Natural killer cell (primary cell): ENCODE data around the gene OSCP1. TPM values are rescaled to one million over a fixed set of nuclear protein-coding genes. Genes with fewer than 3 reads are reported as not detected.

Experiments used
- ATAC-seq, 3 donors: fragments of 150-1000 bp in 2 of 3; fragments of 200-7000 bp in 1 of 3; cut with Tn5 transposase; 1 replicate in 1 of 3; 2 replicates in 2 of 3; pipeline ENCODE4 v1.10.0; 2021; ENCODE audit warnings: mild to moderate bottlenecking in 2 of 3, moderate library complexity in 2 of 3
- DNase-seq, 2 donors: peaks; one replicate each; pipeline versions ENCODE4 v3.0.0 to v3.0.0-alpha.2; 2013 to 2021; ENCODE audit warnings: mixed read lengths in 1 of 2
- H3K27ac ChIP-seq: one replicate; pipeline ENCODE4 v1.5.1; 2013; ENCODE audit warnings: mild to moderate bottlenecking, low read length
- H3K27me3 ChIP-seq: one replicate; pipeline ENCODE4 v1.6.1; 2013; ENCODE audit warnings: low read length; ENCODE audit not compliant: control insufficient read depth, insufficient read depth
- H3K36me3 ChIP-seq: one replicate; pipeline ENCODE4 v1.6.1; 2013; ENCODE audit warnings: low read length; ENCODE audit not compliant: control insufficient read depth, insufficient read depth
- H3K4me1 ChIP-seq: one replicate; pipeline ENCODE4 v1.6.1; 2013; ENCODE audit warnings: low read length; ENCODE audit not compliant: control insufficient read depth, insufficient read depth
- H3K4me3 ChIP-seq: one replicate; pipeline ENCODE4 v1.5.1; 2013; ENCODE audit warnings: low read length
- H3K9me3 ChIP-seq: one replicate; pipeline ENCODE4 v1.6.1; 2013; ENCODE audit warnings: low read length; ENCODE audit not compliant: control insufficient read depth, insufficient read depth
- H3K27ac Mint-ChIP-seq, 2 donors: one replicate each; pipeline ENCODE4 v1.8.0; 2022; ENCODE audit warnings: mild to moderate bottlenecking in 2 of 2, mixed read lengths in 2 of 2, moderate library complexity in 1 of 2
- H3K27me3 Mint-ChIP-seq, 2 donors: one replicate each; pipeline ENCODE4 v1.8.0; 2022; ENCODE audit warnings: low read depth in 2 of 2, mixed read lengths in 2 of 2
- H3K36me3 Mint-ChIP-seq: one replicate; pipeline ENCODE4 v1.8.0; 2022; ENCODE audit warnings: mixed read lengths
- H3K4me1 Mint-ChIP-seq, 2 donors: one replicate each; pipeline ENCODE4 v1.8.0; 2022; ENCODE audit warnings: mixed read lengths in 2 of 2
- H3K4me3 Mint-ChIP-seq: one replicate; pipeline ENCODE4 v1.8.0; 2022; ENCODE audit warnings: mild to moderate bottlenecking, moderate library complexity, mixed read lengths
- H3K9me3 Mint-ChIP-seq, 2 donors: one replicate each; pipeline ENCODE4 v1.8.0; 2022; ENCODE audit warnings: mixed read lengths in 2 of 2
- WGBS: methylation state at CpG from one replicate; pipeline ENCODE4 v1.1.7; 2013; ENCODE audit warnings: missing lambda C conversion rate; ENCODE audit not compliant: insufficient coverage; 5-methylcytosine and 5-hydroxymethylcytosine counted together
- intact Hi-C: fragments of 100-400 bp; cut with micrococcal nuclease; formaldehyde crosslinking; loops from one replicate; pipeline ENCODE4 v1.14.2; 2022
- total RNA-seq, 4 donors: library from RNA; stranded (reverse); fragments of 120-200 nt in 1 of 4; gene quantifications; one replicate each; pipeline versions ENCODE4 v1.2.3 to v1.2.4, GENCODE V29; 2013 to 2022
- TF ChIP-seq, protein P1 (sequence below): fragments of 200-600 bp; IDR thresholded peaks from one replicate; pipeline ENCODE4 v1.8.0; 2022; ENCODE audit warnings: antibody characterized with exemption

Gene OSCP1
- total RNA-seq, 3 donors from 2014 or later (not counting 1 experiment from before 2014, with no cell fraction given) = 2.3 TPM; not detected in 2

GRCh38 chr1:36448530-36449056 lies 1.7 kb downstream of the OSCP1 start:
- no peak overlapping the region for H3K27ac ChIP-seq
- WGBS = 96% methylated on average over 4 of the region's 4 CpGs
- peak overlapping the region; percentile 88 for H3K4me3 Mint-ChIP-seq
- no peaks in the 10 kb centered on the region for H3K27me3 ChIP-seq
- H3K36me3 Mint-ChIP-seq = no peaks in the 10 kb centered on the region
- intact Hi-C loops = no loop called here
- H3K27ac Mint-ChIP-seq = peak overlapping the region; percentile 87 to 96
- peaks cover 14 to 19% of the 10 kb centered on the region in 2 donors for H3K4me1 Mint-ChIP-seq
- no peak overlapping the region for H3K4me3 ChIP-seq
- no peaks in the 10 kb centered on the region for H3K9me3 ChIP-seq
- ATAC-seq (no peak), DNase-seq (no peak)
- no peaks in the 10 kb centered on the region for H3K27me3 Mint-ChIP-seq
- TF ChIP-seq, protein P1, sequence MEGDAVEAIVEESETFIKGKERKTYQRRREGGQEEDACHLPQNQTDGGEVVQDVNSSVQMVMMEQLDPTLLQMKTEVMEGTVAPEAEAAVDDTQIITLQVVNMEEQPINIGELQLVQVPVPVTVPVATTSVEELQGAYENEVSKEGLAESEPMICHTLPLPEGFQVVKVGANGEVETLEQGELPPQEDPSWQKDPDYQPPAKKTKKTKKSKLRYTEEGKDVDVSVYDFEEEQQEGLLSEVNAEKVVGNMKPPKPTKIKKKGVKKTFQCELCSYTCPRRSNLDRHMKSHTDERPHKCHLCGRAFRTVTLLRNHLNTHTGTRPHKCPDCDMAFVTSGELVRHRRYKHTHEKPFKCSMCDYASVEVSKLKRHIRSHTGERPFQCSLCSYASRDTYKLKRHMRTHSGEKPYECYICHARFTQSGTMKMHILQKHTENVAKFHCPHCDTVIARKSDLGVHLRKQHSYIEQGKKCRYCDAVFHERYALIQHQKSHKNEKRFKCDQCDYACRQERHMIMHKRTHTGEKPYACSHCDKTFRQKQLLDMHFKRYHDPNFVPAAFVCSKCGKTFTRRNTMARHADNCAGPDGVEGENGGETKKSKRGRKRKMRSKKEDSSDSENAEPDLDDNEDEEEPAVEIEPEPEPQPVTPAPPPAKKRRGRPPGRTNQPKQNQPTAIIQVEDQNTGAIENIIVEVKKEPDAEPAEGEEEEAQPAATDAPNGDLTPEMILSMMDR = no peak
- H3K9me3 Mint-ChIP-seq = no peaks in the 10 kb centered on the region
- peaks cover 16% of the 10 kb centered on the region for H3K4me1 ChIP-seq
- no peaks in the 10 kb centered on the region for H3K36me3 ChIP-seq

DNA sequence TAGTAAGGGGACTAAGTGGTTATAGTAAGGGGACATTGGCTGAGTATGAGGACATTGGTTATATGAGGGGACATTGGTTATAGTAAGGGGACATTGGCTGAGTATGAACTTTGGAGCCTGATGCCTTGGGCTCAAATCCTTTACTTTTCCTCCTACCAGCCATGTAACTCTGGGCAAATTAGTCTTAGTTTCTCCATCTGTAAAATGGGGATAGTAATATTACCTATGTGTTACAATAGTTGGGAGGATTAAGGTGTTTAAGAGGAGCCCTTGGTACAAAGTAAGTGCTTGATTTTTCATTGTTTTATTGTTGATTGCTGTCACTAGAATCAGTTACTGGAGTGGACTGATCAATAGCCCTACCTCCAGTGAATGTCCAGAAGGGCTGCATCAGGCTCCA lies 2.8 kb downstream of the OSCP1 start:
- Histone ChIP-seq H3K4me3 (no peak overlapping the region), H3K27ac (no peak overlapping the region), H3K27me3 (no peaks in the 10 kb centered on the region), H3K4me1 (peaks cover 16% of the 10 kb centered on the region), H3K36me3 (no peaks in the 10 kb centered on the region), H3K9me3 (no peaks in the 10 kb centered on the region)
- Mint-ChIP-seq H3K4me3 (no peak overlapping the region), H3K36me3 (no peaks in the 10 kb centered on the region), H3K27me3 (no peaks in the 10 kb centered on the region), H3K4me1 (peaks cover 14 to 19% of the 10 kb centered on the region in 2 donors), H3K27ac (no peak overlapping the region), H3K9me3 (no peaks in the 10 kb centered on the region)
- intact Hi-C loops = no loop called here
- TF ChIP-seq, protein P1 = no peak
- DNase-seq = no peak
- no peak for ATAC-seq

- Histone ChIP-seq H3K36me3 (no peaks in the 10 kb centered on the region), H3K27me3 (no peaks in the 10 kb centered on the region), H3K4me1 (peaks cover 16% of the 10 kb centered on the region), H3K9me3 (no peaks in the 10 kb centered on the region), H3K4me3 (no peak overlapping the region), H3K27ac (no peak overlapping the region)
- Mint-ChIP-seq H3K27me3 (no peaks in the 10 kb centered on the region), H3K36me3 (no peaks in the 10 kb centered on the region), H3K4me1 (peaks cover 13 to 18% of the 10 kb centered on the region in 2 donors), H3K9me3 (no peaks in the 10 kb centered on the region), H3K27ac (no peak overlapping the region), H3K4me3 (no peak overlapping the region)
- ATAC-seq (no peak), DNase-seq (no peak)
- 25% methylated on average over 3 of the region's 5 CpGs for WGBS
- intact Hi-C loops = no loop called here
- TF ChIP-seq, protein P1 = no peak
Measured at GRCh38 chr1:36446746-36447145, 3.5 kb downstream of the OSCP1 start.

GRCh38 chr1:36446271-36446670 lies 4.0 kb downstream of the OSCP1 start:
- peaks cover 9 to 14% of the 10 kb centered on the region in 2 donors for H3K4me1 Mint-ChIP-seq
- peak in 1 of 2 donors; percentile 32 for DNase-seq
- peaks cover 14% of the 10 kb centered on the region for H3K4me1 ChIP-seq
- H3K4me3 Mint-ChIP-seq = no peak overlapping the region
- no peak overlapping the region for H3K4me3 ChIP-seq
- H3K27ac ChIP-seq = no peak overlapping the region
- no peaks in the 10 kb centered on the region for H3K27me3 ChIP-seq
- no peak overlapping the region for H3K27ac Mint-ChIP-seq
- no peaks in the 10 kb centered on the region for H3K36me3 ChIP-seq
- WGBS = 58% methylated on average over 8 of the region's 8 CpGs
- H3K36me3 Mint-ChIP-seq = no peaks in the 10 kb centered on the region
- H3K27me3 Mint-ChIP-seq = no peaks in the 10 kb centered on the region
- H3K9me3 ChIP-seq = no peaks in the 10 kb centered on the region
- ATAC-seq = no peak
- H3K9me3 Mint-ChIP-seq = no peaks in the 10 kb centered on the region
- intact Hi-C loops = no loop called here
- TF ChIP-seq, protein P1 = no peak
